Measurements from ENCODE around the gene CNTROB.

CNTROB gene

DNA sequence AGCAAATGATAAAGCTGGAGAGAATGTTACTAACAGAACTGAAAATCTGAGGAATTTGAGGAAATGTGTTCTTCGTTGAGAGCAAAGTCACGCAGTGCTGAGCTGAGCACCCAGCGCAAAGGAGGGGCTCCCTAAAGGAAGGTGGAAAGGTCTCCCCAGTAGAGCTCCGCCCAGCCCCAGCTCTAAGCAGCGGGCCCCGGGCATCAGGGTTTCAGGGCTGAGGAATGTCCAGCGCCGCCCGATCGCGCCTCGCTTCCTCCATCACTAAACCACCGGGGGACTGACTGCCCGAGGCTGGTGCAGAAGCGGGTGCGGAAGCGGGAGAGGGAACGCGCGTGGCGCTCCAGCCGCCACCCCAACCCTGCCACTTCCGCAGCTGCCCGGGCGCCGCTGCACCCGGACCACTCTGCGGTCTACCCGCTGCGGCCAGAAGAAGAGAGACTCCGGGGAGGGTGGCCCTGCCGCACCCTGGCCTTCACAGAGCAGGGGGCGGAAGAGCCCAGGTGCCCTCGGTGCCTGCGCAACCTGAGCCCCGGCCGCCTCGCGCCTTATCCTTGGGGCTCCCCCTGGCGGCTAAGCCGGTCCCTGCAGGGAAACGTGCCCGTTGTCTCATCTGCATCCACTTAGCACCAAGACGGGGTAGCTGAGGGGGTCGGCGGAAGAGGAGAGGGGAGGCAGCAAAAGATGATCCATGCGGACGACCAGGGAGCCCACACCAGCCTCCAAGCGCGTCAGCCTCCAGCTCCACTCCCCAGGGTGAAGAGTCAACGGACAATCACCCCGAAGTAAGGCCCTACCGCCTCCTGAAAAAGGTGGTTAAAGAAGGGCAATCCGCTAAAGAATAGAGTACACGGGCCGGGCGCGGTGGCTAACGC, 58.0 kb downstream of the CNTROB start:
- DNase-seq (ENCODE audit: low spot score), result peak; percentile 70

GRCh38 chr17:7992516-7992915, 60.5 kb downstream of the CNTROB start:
- no peak for DNase-seq (ENCODE audit: low spot score)

- DNase-seq (ENCODE audit: low spot score), result no peak
These were observed 60.9 kb downstream of the CNTROB start for GRCh38 chr17:7992924-7993323.

- DNase-seq (ENCODE audit: low spot score), result no peak
These were observed 62.1 kb downstream of the CNTROB start for GRCh38 chr17:7993972-7994589.

DNA sequence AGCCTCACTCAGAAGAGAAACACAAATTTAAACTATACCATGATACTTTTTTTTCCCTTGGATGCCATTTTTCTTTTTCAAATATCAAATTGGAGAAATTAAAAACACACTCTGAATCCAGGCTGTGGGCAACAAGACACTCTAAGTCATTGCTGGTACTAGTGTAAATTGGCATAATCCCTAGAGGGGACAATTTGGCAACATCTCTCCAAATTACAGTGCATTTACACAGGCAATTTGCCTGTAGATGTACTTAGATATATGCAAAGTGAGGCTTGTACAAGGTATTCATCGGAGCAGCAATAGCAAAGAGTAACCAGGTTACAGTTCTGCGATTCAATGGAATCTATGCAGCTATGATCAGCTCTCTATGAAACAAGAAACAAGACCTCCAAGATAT, 63.7 kb downstream of the CNTROB start:
- no peak for DNase-seq (ENCODE audit: low spot score)

DNA sequence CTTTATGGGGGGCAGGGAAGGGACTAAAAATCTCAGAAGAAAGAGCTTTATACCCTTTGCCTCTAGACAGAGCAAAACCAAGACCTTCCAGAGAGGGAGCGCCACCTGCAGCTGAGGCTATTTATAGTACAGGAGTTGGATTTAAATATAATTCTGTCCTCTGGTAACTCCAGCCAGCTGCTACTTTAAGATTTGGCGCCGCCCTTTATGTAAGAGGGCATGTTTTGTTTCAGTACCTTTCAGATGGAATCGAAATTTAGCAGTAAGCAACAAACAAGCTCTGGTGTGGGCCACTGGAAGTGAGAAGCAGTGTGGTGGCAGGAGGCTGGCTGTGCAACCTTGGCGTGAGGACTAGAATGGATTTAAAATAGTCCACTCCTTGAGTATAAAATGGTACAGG, 65.2 kb downstream of the CNTROB start:
- peak; percentile 23 for DNase-seq (ENCODE audit: low spot score)

All from COLO829 (cell line).